ENCODE results near the gene CNTNAP4. TPM values are rescaled to one million over a fixed set of nuclear protein-coding genes. Genes with fewer than 3 reads are reported as not detected.

Gene CNTNAP4
- polyA plus RNA-seq, 2 of the 4 experiments (the other 2 are of a cell fraction), result not detected

DNA sequence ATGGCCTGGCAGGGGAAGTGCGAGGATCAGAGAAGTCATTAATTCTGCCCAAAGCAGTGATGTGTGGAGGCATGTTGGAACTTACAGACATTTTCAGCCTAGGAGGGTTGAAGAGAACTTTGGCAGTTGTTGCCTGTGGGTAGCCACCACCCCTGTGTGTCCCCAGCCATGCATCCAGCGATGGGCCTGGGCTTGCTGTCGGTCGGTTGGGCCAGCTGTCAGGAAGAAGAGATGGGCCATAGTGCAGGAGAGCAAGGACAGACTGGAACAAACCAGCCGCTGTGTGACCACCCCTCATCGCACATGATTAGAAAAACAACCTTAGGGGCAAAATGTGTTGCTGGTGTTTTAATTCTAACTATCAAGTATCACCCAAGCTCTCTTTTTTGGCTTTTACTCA lies 173.7 kb downstream of the CNTNAP4 start (continued):
- TF ChIP-seq USF2 (IDR thresholded peaks at IDR 0.05) (no peak), FOXS1 (CRISPR knock-in tag; IDR thresholded peaks at IDR 0.05) (no peak), ZSCAN20 (CRISPR knock-in tag; IDR thresholded peaks at IDR 0.05) (no peak)
- TF ChIP-seq, protein P1, sequence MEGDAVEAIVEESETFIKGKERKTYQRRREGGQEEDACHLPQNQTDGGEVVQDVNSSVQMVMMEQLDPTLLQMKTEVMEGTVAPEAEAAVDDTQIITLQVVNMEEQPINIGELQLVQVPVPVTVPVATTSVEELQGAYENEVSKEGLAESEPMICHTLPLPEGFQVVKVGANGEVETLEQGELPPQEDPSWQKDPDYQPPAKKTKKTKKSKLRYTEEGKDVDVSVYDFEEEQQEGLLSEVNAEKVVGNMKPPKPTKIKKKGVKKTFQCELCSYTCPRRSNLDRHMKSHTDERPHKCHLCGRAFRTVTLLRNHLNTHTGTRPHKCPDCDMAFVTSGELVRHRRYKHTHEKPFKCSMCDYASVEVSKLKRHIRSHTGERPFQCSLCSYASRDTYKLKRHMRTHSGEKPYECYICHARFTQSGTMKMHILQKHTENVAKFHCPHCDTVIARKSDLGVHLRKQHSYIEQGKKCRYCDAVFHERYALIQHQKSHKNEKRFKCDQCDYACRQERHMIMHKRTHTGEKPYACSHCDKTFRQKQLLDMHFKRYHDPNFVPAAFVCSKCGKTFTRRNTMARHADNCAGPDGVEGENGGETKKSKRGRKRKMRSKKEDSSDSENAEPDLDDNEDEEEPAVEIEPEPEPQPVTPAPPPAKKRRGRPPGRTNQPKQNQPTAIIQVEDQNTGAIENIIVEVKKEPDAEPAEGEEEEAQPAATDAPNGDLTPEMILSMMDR (IDR thresholded peaks at IDR 0.05), result no peak

DNA sequence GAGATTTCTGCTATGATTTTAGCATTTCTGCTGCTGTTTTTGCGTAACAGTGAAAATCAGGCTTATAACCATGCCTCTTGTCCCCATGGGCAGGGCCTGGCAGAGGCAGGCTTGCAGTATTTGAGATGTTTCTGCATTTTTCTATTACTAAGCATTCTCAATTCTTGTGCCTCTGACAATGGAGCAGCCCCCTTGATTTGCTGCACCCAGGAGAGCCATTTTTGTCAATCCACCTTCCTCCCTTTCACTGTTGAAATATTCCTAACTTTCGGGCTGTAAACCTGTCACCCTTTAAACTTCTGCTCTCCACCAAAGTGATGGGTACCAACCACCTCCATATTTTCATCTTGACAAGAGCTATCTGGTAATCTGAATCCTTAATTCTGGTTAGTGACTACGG lies 178.1 kb downstream of the CNTNAP4 start:
- H3K27ac ChIP-seq, result no peak overlapping the region
- FAIRE-seq, result no peak
- 16% methylated on average over 3 of the region's 3 CpGs for WGBS (ENCODE audit: missing lambda C conversion rate)
- ATAC-seq, result no peak
- DNase-seq (ENCODE audit: low read depth in 1 of 2, low spot score in 1 of 2), result no peak
- no peaks in the 10 kb centered on the region for H3K4me1 ChIP-seq
- ChIA-PET CTCF (no interaction called here), POLR2A (no interaction called here)
- no peak overlapping the region for H3K4me3 ChIP-seq
- no peak overlapping the region for H3K4me2 ChIP-seq
- H3K9me3 ChIP-seq, result no peaks in the 10 kb centered on the region
- TF ChIP-seq RAD21 (conservative IDR thresholded peaks at IDR 0.05 in 1 of 2, IDR thresholded peaks at IDR 0.05 in 1 of 2), result no peak
- TF ChIP-seq CBX8 (IDR thresholded peaks at IDR 0.05), result no peak
- TF ChIP-seq, protein P2, sequence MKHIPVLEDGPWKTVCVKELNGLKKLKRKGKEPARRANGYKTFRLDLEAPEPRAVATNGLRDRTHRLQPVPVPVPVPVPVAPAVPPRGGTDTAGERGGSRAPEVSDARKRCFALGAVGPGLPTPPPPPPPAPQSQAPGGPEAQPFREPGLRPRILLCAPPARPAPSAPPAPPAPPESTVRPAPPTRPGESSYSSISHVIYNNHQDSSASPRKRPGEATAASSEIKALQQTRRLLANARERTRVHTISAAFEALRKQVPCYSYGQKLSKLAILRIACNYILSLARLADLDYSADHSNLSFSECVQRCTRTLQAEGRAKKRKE (CRISPR knock-in tag; IDR thresholded peaks at IDR 0.05; ENCODE audit: low read depth), result no peak
- TF ChIP-seq, protein P3, sequence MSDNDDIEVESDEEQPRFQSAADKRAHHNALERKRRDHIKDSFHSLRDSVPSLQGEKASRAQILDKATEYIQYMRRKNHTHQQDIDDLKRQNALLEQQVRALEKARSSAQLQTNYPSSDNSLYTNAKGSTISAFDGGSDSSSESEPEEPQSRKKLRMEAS (IDR thresholded peaks at IDR 0.05), result no peak
- TF ChIP-seq HOXB13 (CRISPR knock-in tag; IDR thresholded peaks at IDR 0.05; ENCODE audit: low read depth), result no peak
- no peak for TF ChIP-seq PBX3 (IDR thresholded peaks at IDR 0.05)
- no peak for TF ChIP-seq NFE2L2 (conservative IDR thresholded peaks at IDR 0.05; ENCODE audit: low read length)
- no peak for TF ChIP-seq HDAC2 (IDR thresholded peaks at IDR 0.05)
- no peak for TF ChIP-seq ZFP36 (IDR thresholded peaks at IDR 0.05; ENCODE audit: borderline replicate concordance, partially characterized antibody)
- no peak for TF ChIP-seq CEBPB (IDR thresholded peaks at IDR 0.05)
- no peak for TF ChIP-seq HOXB5 (CRISPR knock-in tag; IDR thresholded peaks at IDR 0.05)
- no peak for TF ChIP-seq BHLHE40 (IDR thresholded peaks at IDR 0.05; ENCODE audit: low read depth, low read length)
- no peak for TF ChIP-seq RARB (CRISPR knock-in tag; IDR thresholded peaks at IDR 0.05)
- TF ChIP-seq USF2 (IDR thresholded peaks at IDR 0.05), result no peak
- TF ChIP-seq HOXA7 (CRISPR knock-in tag; IDR thresholded peaks at IDR 0.05), result no peak
- no peak for TF ChIP-seq ESRRA (IDR thresholded peaks at IDR 0.05; ENCODE audit: borderline replicate concordance, low read length)
- no peak for TF ChIP-seq SMC3 (IDR thresholded peaks at IDR 0.05)
- no peak for TF ChIP-seq JUNB (IDR thresholded peaks at IDR 0.05)
- TF ChIP-seq, protein P4, sequence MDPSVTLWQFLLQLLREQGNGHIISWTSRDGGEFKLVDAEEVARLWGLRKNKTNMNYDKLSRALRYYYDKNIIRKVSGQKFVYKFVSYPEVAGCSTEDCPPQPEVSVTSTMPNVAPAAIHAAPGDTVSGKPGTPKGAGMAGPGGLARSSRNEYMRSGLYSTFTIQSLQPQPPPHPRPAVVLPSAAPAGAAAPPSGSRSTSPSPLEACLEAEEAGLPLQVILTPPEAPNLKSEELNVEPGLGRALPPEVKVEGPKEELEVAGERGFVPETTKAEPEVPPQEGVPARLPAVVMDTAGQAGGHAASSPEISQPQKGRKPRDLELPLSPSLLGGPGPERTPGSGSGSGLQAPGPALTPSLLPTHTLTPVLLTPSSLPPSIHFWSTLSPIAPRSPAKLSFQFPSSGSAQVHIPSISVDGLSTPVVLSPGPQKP (IDR thresholded peaks at IDR 0.05; ENCODE audit: low read depth, low read length), result no peak
- no peak for TF ChIP-seq EHMT2 (IDR thresholded peaks at IDR 0.05; ENCODE audit: low read depth)

All from A549 (cell line).